HG02588 (cell line): Measurements from ENCODE around the gene COL9A1.

ENCODE experiments used
- ATAC-seq: cut with Tn5 transposase; IDR thresholded peaks from one replicate; pipeline ENCODE4 v1.9.1; 2021; ENCODE audit warnings: mild to moderate bottlenecking, moderate library complexity; ENCODE audit not compliant: unreplicated experiment

Gene COL9A1

GRCh38 chr6:70176842-70177550, 125.9 kb downstream of the COL9A1 start:
- no peak for ATAC-seq

DNA sequence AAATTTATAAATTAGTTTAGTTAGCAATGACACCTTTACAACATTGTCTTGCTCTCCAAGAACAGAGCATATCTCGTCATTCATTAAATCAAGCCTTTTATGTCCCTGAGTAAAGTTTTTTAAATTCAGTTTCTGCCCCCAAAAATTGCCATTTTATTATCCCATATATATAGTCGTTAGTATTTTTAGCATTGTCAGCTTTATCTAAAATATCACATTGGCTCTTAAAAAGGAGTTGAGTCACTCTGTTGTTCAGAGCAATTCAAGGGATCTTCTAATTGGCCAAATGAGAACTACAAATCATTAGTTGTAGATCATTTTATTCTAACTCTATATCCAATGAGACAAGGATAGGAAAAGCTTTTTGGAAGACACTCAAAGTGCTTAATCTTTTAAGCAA, 127.1 kb downstream of the COL9A1 start:
- no peak for ATAC-seq

GRCh38 chr6:70172252-70172651, 130.6 kb downstream of the COL9A1 start:
- ATAC-seq: no peak

GRCh38 chr6:70171236-70171635, 131.6 kb downstream of the COL9A1 start:
- no peak for ATAC-seq

DNA sequence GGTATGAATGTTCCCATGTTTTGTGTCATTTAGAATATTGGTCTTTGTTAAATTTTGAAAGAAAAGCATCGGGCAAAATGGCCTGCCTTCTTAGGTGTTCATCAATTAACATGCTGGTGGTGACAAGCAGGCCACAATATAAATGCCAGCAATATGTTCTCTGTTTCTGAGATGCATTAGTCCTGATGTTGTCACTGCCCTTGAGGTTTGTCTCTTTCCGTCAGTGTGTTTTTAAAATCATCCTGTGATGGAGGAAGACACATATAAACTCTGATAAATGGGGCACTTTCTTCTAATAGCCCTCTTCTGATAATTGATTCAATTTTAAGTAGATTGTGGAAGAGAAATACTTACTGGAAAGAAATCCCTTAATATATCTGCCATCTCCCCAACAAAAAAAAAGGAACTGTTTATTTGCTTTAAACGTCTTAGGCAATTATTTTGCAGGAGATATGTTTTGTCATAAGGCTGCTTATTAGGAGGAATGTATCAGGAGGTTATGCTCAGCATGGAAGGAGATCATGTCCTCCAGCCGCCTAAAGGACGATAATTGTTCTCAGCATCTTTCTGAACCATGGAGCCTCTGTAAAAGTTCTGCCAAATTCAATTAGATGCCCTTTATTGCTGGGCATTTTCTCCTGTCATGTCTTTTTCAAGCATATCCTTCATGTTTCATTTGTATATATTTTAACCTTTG, 134.1 kb downstream of the COL9A1 start:
- no peak for ATAC-seq
